ENCODE data around the gene SNX1. TPM values are rescaled to one million over a fixed set of nuclear protein-coding genes. Genes with fewer than 3 reads are reported as not detected.
A peak's percentile ranks its signal among the peaks of the same experiment; 100 is the strongest.

SNX1 gene
- total RNA-seq, 1 experiment from 2014 or later, result 94.5 TPM

- no peak for DNase-seq (ENCODE audit: low spot score)
- CTCF ChIA-PET, result no interaction called here
- POLR2A ChIA-PET (ENCODE audit: low non-redundant PET), result no interaction called here
- intact Hi-C loops (cut with micrococcal nuclease; ENCODE audit: unreplicated experiment), result no loop called here
- H3K36me3 ChIP-seq (ENCODE audit: insufficient read depth, low read length, poor library complexity, severe bottlenecking), result peaks cover 10% of the 10 kb centered on the region
- no TSS peak for BruUV-seq (replicated peaks)
- TF ChIP-seq EZH2 (IDR thresholded peaks at IDR 0.05; ENCODE audit: borderline replicate concordance, low read depth, low read length, poor library complexity, severe bottlenecking) (no peak), CTCF (conservative IDR thresholded peaks at IDR 0.05; ENCODE audit: low read depth, low read length) (no peak)
- H3K4me1 ChIP-seq (ENCODE audit: insufficient read depth, low read length, poor library complexity, severe bottlenecking), result no peaks in the 10 kb centered on the region
- no peak overlapping the region for H3K4me3 ChIP-seq (ENCODE audit: low read depth, low read length, poor library complexity, severe bottlenecking)
- no peaks in the 10 kb centered on the region for H3K9me3 ChIP-seq (ENCODE audit: low read depth, low read length, poor library complexity, severe bottlenecking)
- H3K27me3 ChIP-seq (replicated peaks; ENCODE audit: insufficient read depth, low read depth, low read length, poor library complexity), result no peaks in the 10 kb centered on the region
- no peak overlapping the region for H3K27ac ChIP-seq (ENCODE audit: low read depth, low read length, poor library complexity, severe bottlenecking)
Observed at GRCh38 chr15:64110950-64111678, 15.3 kb downstream of the SNX1 start.

- Histone ChIP-seq H3K36me3 (ENCODE audit: insufficient read depth, low read length, poor library complexity, severe bottlenecking) (peaks cover 15% of the 10 kb centered on the region), H3K27ac (ENCODE audit: low read depth, low read length, poor library complexity, severe bottlenecking) (no peak overlapping the region), H3K4me3 (ENCODE audit: low read depth, low read length, poor library complexity, severe bottlenecking) (no peak overlapping the region), H3K27me3 (replicated peaks; ENCODE audit: insufficient read depth, low read depth, low read length, poor library complexity) (no peaks in the 10 kb centered on the region), H3K4me1 (ENCODE audit: insufficient read depth, low read length, poor library complexity, severe bottlenecking) (no peaks in the 10 kb centered on the region), H3K9me3 (ENCODE audit: low read depth, low read length, poor library complexity, severe bottlenecking) (no peaks in the 10 kb centered on the region)
- BruUV-seq (replicated peaks), result no TSS peak
- ChIA-PET POLR2A (ENCODE audit: low non-redundant PET) (no interaction called here), CTCF (no interaction called here)
- DNase-seq (ENCODE audit: low spot score), result no peak
- intact Hi-C loops (cut with micrococcal nuclease; ENCODE audit: unreplicated experiment), result no loop called here
- no peak for TF ChIP-seq EZH2 (IDR thresholded peaks at IDR 0.05; ENCODE audit: borderline replicate concordance, low read depth, low read length, poor library complexity, severe bottlenecking)
- no peak for TF ChIP-seq CTCF (conservative IDR thresholded peaks at IDR 0.05; ENCODE audit: low read depth, low read length)
Observed at GRCh38 chr15:64111679-64112050, 15.9 kb downstream of the SNX1 start.

DNA sequence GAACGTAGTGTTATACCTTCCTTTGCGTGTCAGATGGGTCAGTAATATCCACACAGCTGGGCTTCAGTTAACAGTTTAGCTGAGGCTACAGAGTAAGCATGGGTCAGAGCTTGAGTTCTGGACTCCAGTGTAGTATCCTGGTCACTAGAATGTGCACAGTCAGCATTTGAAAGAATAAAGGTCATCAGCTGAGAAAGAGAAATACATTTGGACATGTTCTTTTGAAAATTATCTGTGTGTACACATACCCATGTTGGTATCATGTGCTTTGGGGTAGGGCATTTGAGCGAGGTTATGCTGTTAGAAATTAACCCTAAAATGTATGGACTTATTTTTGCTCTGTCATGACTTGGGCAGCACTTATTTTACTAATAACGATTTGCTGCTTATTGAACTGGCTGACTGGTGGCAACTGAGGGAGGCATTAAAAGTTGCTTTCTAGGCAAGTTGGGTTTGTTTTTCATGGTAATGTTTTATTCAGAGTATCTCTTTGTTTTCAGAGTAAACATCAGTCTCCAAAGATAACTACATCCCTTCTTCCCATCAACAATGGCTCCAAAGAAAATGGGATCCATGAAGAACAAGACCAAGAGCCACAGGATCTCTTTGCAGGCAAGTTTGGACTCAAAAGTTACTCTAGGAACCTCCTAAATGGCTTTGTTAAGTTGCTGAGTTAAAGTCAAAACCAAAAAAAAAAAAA, 16.4 kb downstream of the SNX1 start:
- BruUV-seq (replicated peaks), result no TSS peak
- DNase-seq (ENCODE audit: low spot score), result no peak
- H3K4me1 ChIP-seq (ENCODE audit: insufficient read depth, low read length, poor library complexity, severe bottlenecking), result no peaks in the 10 kb centered on the region
- POLR2A ChIA-PET (ENCODE audit: low non-redundant PET), result no interaction called here
- CTCF ChIA-PET, result no interaction called here
- peak overlapping the region; percentile 14 for H3K27ac ChIP-seq (ENCODE audit: low read depth, low read length, poor library complexity, severe bottlenecking)
- intact Hi-C loops (cut with micrococcal nuclease; ENCODE audit: unreplicated experiment), result no loop called here
- H3K36me3 ChIP-seq (ENCODE audit: insufficient read depth, low read length, poor library complexity, severe bottlenecking), result peaks cover 20% of the 10 kb centered on the region
- no peaks in the 10 kb centered on the region for H3K27me3 ChIP-seq (replicated peaks; ENCODE audit: insufficient read depth, low read depth, low read length, poor library complexity)
- H3K4me3 ChIP-seq (ENCODE audit: low read depth, low read length, poor library complexity, severe bottlenecking), result no peak overlapping the region
- no peak for TF ChIP-seq EZH2 (IDR thresholded peaks at IDR 0.05; ENCODE audit: borderline replicate concordance, low read depth, low read length, poor library complexity, severe bottlenecking)
- TF ChIP-seq CTCF (conservative IDR thresholded peaks at IDR 0.05; ENCODE audit: low read depth, low read length), result no peak
- H3K9me3 ChIP-seq (ENCODE audit: low read depth, low read length, poor library complexity, severe bottlenecking), result no peaks in the 10 kb centered on the region

Measured in A673 (cell line).